Urothelium cell line (cell line): ENCODE results near the gene HLA-G.
"Not testable (repeated sequence)": the region's sequence is repeated elsewhere in the genome, so short reads cannot be mapped to it uniquely, and the experiment has no call there.

ENCODE experiments used
- DNase-seq: peaks from one replicate; pipeline ENCODE4 v3.0.0; 2011; ENCODE audit warnings: low spot score, mixed read lengths
- FAIRE-seq: peaks from 2 replicates; lab custom pipeline; 2011; peaks lifted over from hg19 to GRCh38; lab: Jason Lieb, UNC

HLA-G gene

DNA sequence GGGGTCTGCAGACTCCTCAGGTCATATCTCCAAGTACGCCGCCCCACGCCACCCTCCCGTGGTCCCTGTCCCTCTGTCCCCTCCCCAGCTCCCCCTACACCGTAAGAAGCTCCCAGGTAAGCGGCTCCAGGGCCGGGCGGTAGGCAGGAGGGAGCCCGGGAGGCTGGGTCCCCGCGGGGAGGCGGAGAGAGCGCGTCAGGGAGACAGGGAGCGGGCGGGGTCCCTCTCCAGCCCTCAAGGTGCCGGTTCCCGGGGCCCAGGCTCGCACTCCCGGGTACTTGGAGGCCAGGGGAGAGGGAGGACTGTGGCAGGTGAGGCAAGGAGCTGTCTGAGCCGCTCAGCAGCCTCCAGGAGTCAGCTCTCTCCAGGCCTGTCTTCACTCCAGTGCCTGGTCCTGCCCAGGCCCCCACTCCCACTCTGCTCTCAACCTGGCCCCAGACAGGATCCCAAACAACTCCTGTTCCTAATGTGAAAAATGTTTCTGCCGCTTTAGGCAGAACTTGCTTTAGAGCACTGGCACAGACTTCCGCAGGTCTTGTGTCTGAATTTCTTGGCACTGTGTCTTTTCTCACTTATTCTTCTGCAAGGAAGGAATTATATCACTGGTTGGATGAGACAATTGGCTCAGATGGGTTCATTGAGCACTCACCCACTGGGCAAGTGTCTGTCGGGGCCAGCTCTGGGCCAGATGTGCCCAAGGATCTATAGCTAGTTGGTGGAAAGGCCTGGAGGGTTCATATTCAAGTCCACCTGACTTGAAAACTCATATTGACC lies 36.6 kb downstream of the HLA-G start:
- DNase-seq = no peak
- no peak for FAIRE-seq

DNA sequence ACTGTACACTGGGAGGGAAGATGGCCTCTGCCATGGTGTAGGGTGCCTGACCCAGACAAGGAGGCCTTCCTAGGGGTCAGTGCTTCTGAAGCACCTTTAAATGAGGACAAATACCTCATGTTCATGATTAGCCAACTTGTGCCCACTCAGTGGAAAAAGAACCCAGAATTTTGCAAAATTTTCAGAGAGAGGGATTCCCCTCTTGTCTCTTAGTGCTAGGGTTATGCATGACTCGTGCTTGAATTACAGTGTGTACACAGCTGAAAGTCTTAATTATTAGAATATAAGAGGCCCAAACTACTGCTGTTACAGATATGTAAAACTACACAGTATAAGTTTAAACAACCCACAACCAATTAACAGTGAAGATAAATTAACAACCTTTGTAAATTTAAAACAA lies 38.0 kb downstream of the HLA-G start:
- FAIRE-seq (no peak), DNase-seq (no peak)

DNA sequence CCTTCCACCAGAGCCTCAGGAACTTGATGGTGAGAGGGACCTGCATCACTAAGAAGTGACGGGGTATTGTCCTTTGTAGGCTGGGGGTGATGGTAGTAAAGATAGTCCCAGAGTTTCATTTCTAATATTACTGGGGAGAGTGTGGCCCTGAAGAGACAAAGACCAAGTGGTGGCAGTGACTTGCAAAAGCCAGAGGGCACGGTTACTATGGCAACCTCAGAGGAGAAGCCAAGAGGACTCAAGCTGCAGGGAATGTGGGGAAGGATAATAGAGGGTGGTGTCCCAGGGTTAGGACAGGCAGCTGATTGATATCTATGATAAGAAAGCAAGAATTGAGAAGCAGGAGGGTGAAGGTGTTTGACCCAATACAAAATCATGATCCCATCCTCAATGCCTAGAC lies 42.5 kb downstream of the HLA-G start:
- no peak for DNase-seq
- no peak for FAIRE-seq

DNA sequence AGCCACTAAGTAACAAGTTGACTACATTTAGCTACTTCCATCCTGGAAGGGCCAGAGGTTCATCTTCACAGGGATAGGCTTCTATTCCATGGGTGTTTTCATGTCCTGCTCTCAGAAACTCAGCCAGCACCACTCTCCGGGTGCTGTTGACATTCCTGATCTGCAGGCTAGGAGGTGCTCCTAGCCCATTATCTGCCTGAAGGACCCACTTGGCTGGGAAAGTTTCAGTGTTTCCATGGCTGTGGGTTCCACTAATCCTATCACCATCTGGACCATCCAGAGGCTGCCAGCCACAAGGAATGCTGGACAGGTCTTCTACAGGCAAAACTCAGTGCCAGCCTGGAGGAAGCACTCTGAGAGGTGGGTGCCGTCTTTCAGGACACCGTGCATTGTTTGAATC lies 45.2 kb downstream of the HLA-G start:
- FAIRE-seq (no peak), DNase-seq (no peak)

DNA sequence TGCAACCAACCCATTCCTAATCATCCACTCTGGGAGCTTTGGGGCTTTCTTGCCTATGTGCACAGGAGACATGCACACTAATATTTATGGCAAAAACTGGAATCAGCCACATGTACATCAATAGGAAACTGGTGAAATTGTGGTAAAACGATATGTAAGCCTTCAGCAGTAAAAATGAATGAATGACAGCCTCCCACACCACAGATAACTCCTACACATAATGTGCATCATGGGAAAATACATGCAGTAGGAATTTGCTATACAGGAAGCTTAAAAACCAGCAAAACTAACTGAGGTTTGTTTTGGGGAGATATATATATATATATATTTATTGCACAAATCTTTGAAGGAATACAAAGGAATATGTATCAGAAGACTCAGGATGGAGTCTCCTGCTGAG lies 47.6 kb downstream of the HLA-G start:
- DNase-seq = no peak
- FAIRE-seq = no peak

DNA sequence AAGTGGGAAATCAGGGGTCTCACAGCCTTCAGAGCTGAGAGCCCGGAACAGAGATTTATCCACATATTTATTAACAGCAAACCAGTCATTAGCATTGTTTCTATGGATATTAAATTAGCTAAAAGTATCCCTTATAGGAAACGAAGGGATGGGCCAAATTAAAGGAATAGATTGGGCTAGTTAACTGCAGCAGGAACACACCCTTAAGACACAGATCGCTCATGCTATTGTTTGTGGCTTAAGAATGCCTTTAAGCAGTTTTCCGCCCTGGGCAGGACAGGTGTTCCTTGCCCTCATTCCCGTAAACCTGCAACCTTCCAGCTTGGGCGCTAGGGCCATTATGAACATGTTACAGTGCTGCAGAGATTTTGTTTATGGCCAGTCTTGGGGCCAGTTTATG lies 48.1 kb downstream of the HLA-G start:
- DNase-seq, FAIRE-seq: not testable (repeated sequence)
